GM21423 (cell line): Measurements from ENCODE around the gene TFDP1.
"Not testable (repeated sequence)": the region's sequence is repeated elsewhere in the genome, so short reads cannot be mapped to it uniquely, and the experiment has no call there.

Source experiments
- ATAC-seq: cut with Tn5 transposase; IDR thresholded peaks from one replicate; pipeline ENCODE4 v1.9.1; 2021; ENCODE audit warnings: mild to moderate bottlenecking, moderate library complexity; ENCODE audit not compliant: unreplicated experiment

Gene TFDP1

GRCh38 chr13:113613789-113614379 lies 29.3 kb downstream of the TFDP1 start:
- no peak for ATAC-seq

GRCh38 chr13:113616281-113616906 lies 31.8 kb downstream of the TFDP1 start:
- no peak for ATAC-seq

- no peak for ATAC-seq
Observed at GRCh38 chr13:113616991-113617749, 32.6 kb downstream of the TFDP1 start.

- no peak for ATAC-seq
Observed at GRCh38 chr13:113617961-113618360, 33.4 kb downstream of the TFDP1 start.

- ATAC-seq = no peak
Observed at GRCh38 chr13:113618455-113618854, 33.9 kb downstream of the TFDP1 start.

GRCh38 chr13:113620036-113620796 lies 35.7 kb downstream of the TFDP1 start:
- ATAC-seq = no peak

GRCh38 chr13:113621046-113621445 lies 36.5 kb downstream of the TFDP1 start:
- ATAC-seq = no peak

- not testable (repeated sequence) for ATAC-seq
Observed at GRCh38 chr13:113621498-113621897, 36.9 kb downstream of the TFDP1 start.

- ATAC-seq = not testable (repeated sequence)
Observed at GRCh38 chr13:113621986-113622550, 37.5 kb downstream of the TFDP1 start.

GRCh38 chr13:113622791-113623490 lies 38.4 kb downstream of the TFDP1 start:
- ATAC-seq = no peak

GRCh38 chr13:113623491-113624234 lies 39.1 kb downstream of the TFDP1 start:
- ATAC-seq = no peak

- no peak for ATAC-seq
Observed at GRCh38 chr13:113624235-113624587, 39.7 kb downstream of the TFDP1 start.

GRCh38 chr13:113624640-113625304 lies 40.2 kb downstream of the TFDP1 start:
- not testable (repeated sequence) for ATAC-seq

- no peak for ATAC-seq
Observed at GRCh38 chr13:113625965-113626721, 41.6 kb downstream of the TFDP1 start.

- ATAC-seq = no peak
Observed at GRCh38 chr13:113627136-113627535, 42.6 kb downstream of the TFDP1 start.

- no peak for ATAC-seq
Observed at GRCh38 chr13:113628291-113629270, 44.0 kb downstream of the TFDP1 start.

GRCh38 chr13:113629866-113630265 lies 45.3 kb downstream of the TFDP1 start:
- ATAC-seq = no peak
